Fibroblast of upper back skin (primary cell): Measurements from ENCODE around the gene PREPL.

ENCODE experiments used
- DNase-seq: peaks from one replicate; pipeline ENCODE4 v3.0.0-alpha.2; 2013

The PREPL gene

DNA sequence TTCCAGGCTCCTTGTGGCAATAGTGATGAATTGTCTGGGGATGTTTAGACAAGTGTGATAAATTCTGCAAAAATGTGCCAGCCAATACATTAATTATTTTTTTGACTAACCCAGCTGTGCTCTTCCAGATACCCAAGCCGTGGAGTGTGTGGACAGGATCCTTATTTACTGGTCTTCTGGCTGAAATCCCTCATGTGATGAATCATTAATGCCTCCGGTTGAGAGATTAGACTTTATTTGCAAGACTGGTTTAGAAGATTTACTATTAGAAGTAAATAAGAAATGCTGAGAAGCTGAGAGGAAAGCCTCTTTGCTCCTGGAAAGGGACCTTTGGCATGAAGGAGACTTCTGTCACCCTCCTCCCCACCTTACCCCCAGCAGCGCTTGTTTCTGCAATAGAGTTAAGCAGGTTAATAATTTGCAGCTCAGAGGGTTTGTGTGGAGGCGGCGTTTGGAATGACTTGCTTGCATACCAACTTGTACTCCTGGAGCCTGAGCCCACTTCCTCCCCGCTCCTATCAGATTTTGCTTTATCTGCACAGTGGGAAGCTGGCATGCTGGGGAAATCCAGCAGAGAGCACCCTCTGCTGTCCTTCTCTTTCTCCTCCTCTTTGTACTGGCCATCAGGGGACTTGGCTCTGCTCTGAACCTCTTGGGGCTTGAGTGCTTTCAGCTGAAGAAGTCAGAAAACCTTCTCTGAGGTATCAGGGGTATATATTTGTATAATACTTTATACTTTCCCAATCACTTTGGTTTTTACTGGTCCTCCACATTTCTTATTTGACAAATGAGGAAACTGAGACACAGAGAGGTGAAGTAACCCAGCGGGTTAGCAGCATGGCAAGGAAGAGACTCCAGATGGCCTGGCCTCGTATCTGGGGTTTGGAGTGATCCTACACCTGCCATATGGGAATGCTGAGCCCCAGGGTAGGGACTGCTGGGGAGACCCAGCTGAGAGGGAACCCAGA is 69.7 kb downstream of the PREPL start:
- DNase-seq = peak; percentile 72

DNA sequence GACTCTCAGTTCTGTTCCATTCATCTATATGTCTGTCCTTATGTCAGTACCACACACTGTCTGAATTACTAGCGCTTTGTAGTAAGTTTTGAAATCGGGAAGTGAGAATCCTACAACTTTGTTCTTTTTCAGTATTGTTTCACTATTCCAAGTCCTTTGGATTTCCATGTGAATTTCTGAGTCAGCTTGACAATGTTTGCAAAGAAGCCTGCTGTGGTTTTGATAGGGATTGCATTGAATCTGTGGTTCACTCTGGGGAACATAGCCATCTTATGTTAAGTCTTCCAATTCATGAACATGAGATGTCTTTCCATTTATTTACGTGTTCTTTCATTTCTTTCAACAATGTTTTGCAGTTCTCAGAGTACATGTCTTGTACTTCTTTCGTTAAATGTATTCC is 71.0 kb downstream of the PREPL start:
- peak; percentile 44 for DNase-seq

DNA sequence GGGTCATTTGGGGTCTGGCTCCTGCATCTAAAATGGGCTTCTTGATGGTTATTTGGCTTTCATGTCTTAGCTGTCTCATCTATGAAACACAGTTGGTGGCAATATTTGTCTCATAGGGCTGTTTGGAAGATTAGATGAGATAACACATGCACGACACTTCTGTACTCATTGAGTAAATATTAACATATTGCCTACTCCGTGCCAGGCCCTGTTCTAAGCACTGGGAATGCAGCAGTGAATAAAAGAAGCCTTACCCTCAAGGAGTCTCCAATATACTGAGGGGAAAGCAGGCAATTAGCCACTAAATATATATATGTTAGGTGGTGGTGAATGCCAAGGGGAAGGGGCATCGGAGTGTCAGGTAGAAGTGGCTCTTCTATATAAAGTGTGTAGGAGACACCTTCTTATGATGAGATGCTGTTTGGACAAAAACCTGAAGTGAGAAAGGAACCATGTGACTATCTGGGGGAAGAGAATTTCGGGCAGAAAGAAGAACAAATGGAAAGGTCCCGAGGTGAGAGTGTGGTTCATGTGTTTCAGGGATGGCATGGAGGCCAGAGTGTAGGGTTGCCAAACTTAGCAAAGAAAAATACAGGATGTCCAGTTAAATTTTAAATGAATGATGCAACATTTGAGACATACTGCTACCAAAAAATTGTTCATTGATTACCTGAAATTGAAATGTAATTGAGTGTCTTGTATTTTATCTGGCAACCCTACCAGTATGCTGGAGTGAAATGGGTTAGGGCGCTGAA is 74.2 kb downstream of the PREPL start:
- DNase-seq = no peak

DNA sequence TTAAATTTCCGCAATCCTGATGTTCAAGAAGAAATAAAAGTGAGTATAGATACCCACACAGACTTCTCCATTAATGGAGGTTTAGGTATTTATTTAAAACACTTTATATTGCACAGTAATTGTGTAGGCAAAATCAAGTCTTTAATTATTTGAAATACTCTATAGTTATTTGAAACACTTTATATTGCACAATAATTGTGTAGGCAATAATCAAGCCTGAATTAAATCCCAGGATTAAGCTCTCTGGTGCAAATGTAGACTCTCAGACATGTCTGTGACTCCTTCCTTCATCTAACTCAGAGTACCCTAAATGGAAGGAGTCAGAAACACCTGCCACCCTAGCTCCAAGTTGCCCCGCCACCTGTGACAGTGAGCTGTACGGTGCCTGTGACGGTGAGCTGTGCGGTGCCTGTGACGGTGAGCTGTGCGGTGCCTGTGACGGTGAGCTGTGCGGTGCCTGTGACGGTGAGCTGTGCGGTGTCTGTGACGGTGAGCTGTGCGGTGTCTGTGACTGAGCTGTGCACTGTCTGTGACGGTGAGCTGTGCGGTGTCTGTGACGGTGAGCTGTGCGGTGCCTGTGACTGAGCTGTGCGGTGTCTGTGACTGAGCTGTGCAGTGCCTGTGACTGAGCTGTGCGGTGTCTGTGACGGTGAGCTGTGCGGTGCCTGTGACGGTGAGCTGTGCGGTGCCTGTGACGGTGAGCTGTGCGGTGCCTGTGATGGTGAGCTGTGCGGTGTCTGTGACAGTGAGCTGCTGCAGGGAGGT is 75.0 kb downstream of the PREPL start:
- no peak for DNase-seq

DNA sequence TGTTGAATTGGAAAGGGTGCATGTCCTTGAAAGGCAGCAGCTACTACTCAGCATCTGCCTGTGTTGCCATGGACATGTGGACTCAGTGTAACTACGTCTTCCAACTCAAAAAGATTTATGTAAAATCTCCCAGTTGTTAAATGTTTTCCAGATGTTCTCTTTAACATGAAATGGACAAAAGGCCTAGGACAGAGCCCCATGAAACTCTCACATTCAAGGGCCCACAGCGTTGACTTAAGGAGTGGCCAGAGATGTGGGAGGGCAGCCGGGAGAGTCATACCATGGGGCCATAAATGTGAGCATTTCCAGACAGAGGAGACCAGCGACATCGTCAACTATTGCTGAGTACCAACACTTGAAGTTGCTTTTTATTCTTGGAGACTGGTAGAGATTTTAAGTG is 76.1 kb downstream of the PREPL start:
- no peak for DNase-seq

DNA sequence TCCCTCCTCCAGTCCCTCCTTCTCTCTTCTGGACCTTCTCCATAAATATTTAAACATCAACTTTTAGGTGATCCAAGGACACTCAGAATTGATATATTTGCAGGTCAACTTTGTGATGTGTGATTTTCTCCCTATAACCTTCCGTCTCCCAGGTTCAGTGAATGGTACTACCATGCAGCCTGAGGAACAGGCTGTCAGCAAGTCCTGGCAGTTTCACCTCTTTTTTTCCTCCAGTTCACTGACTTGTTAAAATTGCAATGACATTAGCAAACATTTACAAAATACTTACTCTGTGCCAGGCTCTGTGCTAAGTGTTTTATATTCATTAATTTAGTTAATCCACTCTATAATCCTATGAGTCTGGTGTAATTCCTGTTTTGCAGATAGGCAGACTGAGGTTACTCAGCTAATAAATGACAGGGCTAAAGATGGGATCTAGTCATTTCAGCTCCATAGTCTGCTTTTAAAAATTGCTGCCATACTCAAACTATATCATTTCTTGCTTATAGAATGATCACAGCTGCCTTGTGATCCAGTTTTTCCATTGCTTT is 78.1 kb downstream of the PREPL start:
- DNase-seq = no peak

DNA sequence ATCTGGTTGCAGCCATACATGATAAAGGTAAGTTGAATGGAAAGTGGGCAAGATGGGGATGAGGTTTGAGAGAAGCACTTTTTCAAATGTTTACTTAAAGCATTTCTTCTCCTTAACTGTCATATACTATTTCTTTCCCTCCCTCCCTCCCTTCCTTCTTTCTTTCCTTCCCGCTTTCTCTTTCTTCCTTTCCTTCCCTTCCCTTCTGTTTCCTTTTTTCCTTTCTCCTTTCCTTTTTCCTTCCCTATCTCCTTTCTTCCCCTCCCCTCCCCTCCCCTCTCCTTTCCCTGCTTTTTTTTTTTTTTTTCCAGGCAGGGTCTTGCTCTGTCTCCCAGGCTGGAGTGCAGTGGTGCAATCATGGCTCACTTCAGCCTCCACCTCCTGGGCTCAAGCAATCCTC is 80.4 kb downstream of the PREPL start:
- no peak for DNase-seq

DNA sequence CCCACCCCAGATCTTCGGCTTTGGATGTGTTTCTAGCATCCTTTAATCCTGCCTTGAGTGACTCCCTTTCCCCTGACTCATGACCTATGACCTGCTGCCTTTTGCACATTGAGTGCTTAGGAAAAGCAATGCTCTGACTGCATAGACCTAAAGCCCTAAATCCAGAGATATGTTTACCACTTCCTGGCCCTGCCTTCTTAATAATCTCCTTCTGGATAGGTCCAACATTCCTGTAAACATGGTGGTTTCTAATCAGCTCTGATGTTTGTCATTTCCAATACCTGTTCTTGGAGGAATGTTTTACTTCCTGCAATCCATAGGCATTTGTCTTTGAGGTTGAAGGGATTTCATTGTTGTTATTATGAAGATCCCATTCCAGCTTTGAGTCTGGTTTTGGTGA is 83.8 kb downstream of the PREPL start:
- no peak for DNase-seq

DNA sequence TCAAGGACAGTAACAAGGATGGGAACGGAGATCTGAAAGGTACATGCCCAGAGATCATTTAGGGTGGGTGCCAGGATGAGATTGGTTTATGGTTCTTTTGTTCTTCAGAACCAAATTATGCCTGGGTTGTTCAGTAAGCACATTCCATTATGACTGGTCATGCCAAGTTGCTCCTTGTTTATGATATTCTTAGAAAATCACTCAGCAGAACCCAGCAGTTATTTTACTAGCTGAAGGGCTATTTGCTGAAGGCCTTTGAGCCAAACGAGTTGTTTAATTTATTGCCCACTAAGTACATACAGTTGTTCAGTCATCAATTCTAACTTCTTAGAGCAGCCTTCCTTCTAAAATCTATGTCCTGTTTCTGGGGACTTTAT is 85.4 kb downstream of the PREPL start:
- DNase-seq = peak; percentile 4

DNA sequence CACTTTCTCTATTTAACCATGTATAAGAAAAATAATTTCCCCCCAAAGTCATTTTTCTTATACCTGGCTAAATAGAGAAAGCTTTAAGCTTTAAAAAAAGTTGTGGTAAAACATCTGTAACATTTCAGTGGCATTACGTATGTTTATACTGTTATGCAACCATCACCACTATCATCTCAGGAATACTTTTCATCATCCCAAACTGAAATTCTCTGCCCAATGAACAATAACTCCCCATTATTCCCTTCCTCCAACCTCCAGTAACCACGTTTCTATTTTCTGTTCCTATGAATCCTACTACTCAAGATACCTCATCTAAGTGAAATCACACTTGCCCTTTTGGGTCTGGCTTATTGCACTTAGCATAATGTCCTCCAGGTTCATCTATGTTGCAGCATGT is 87.7 kb downstream of the PREPL start:
- peak; percentile 19 for DNase-seq

DNA sequence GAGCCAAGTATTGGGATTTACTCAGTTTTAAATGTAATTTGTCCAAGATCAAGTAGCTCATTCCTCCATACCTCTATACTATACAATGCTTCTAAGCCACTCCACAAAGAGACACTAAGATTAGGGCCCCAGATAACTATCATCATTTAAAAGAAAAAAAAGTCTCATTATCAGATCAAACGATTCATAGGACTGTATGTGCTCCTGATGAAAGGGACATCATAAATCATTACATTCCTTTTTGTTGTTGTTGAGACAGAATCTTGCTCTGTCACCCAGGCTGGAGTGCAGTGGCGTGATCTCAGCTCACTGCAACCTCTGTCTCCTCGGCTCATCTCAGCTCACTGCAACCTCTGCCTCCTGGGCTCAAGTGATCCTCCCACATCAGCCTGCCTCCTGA is 88.2 kb downstream of the PREPL start:
- DNase-seq = no peak

DNA sequence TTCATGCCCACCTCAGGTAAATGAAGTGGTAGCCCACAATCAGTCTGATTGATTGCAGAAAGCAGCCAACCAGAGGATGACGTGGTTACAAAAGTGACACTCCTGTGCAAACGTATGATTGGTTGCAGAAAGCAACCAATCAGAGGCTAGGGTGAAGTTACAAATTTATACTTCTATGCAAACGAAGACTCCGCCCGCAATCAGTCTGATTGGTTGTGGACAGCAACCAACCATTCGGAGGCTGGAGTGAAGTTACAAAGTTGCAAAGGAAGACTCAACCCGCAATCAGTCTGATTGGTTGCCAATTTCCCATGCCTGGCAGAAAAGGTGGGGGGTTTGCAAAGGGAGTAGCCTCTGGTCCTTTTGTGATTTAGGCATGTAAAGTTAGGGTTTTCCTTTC is 90.0 kb downstream of the PREPL start:
- no peak for DNase-seq

DNA sequence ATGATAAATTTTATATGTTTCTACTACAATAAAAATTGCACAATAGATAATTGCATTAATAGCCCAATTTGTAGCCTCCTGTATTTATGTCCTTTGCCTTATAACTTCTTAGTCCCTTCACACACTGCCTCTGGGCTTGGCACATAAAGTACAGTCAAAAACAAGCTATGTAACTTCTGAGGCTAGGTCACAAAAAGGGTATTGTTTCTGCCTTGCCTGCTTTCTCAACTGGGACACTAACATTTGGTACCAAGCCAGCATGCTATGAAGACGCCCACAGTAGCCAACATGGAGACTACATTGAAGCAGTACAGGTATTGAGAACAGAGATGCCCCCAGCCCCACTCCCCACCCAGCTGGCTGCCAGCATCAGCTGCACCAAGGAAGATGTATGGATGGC is 91.5 kb downstream of the PREPL start:
- DNase-seq = no peak

DNA sequence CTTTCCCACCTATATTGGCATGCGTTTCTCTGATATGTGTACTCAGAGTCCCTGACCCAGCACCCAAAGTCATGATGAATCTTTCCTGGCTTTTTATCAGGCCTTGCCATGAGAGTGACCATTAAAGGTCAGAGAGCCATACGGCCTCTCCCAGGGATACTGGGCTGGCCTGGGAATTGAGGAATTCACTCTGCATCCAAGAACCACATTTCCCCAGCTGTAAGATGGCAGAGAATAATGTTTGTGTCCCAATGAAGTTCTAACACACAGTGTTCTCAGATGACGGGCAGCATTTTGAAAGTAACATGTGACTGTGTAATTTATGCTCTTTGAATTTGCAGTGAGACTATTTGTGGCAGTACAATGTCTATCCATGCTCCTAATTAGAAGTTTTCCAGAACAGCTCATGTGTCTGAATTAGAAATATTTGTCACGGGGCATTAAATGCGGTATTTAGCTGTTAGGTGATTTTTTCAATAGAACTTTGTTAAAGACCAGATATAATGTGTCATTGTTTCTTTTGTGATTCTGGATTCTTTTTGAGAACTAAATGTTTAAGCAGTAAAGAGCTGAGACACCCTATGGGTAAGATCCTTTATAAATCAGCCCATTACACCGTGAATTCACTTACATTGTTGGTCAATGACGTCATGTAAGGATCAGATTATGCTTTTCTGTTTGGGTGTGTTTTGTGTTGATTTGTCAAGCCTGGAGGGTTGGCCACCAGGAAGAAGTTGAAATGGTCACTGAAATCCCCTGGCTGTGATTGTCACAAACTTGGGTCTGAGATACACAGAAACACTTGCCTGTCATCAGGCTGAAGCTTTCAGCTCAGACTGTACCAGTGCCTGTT is 93.3 kb downstream of the PREPL start:
- peak; percentile 27 for DNase-seq
